GM19239 (cell line): Measurements from ENCODE around the gene GDPD5.

Experiments
- DNase-seq: peaks from one replicate; pipeline ENCODE4 v3.0.0; 2011; ENCODE audit warnings: low spot score; ENCODE audit not compliant: insufficient read length
- FAIRE-seq: peaks from 2 replicates; lab custom pipeline; 2011; peaks lifted over from hg19 to GRCh38; lab: Jason Lieb, UNC

The GDPD5 gene

GRCh38 chr11:75434886-75435570 is 90.7 kb downstream of the GDPD5 start:
- FAIRE-seq (no peak), DNase-seq (no peak)

GRCh38 chr11:75434051-75434450 is 91.7 kb downstream of the GDPD5 start:
- FAIRE-seq (no peak), DNase-seq (no peak)

GRCh38 chr11:75433443-75433842 is 92.3 kb downstream of the GDPD5 start:
- no peak for FAIRE-seq
- no peak for DNase-seq

- FAIRE-seq (no peak), DNase-seq (no peak)
Measured at GRCh38 chr11:75432911-75433321, 92.8 kb downstream of the GDPD5 start, which contains the start of gene KLHL35. Gene KLHL35, minus strand, starts transcription at chr11:75433203. Its CDS starts 2,574 bp downstream, at chr11:75430629.

GRCh38 chr11:75431533-75432525 is 93.9 kb downstream of the GDPD5 start:
- DNase-seq (no peak), FAIRE-seq (no peak)

GRCh38 chr11:75430714-75431532 is 94.8 kb downstream of the GDPD5 start:
- FAIRE-seq (no peak), DNase-seq (no peak)

- no peak for FAIRE-seq
Measured at GRCh38 chr11:75429902-75430713, 95.6 kb downstream of the GDPD5 start.

GRCh38 chr11:75429641-75429901 is 96.2 kb downstream of the GDPD5 start:
- DNase-seq (no peak), FAIRE-seq (no peak)

More at GRCh38 chr11:75429902-75430713, 95.6 kb downstream of the GDPD5 start:
- DNase-seq = no peak

- FAIRE-seq = no peak
- DNase-seq = no peak
Measured at GRCh38 chr11:75428989-75429640, 96.6 kb downstream of the GDPD5 start.

- DNase-seq (peak; percentile 79), FAIRE-seq (no peak)
Measured at GRCh38 chr11:75428281-75428724, 97.4 kb downstream of the GDPD5 start.

- FAIRE-seq (no peak), DNase-seq (no peak)
Measured at GRCh38 chr11:75427181-75427580, 98.6 kb downstream of the GDPD5 start.

- DNase-seq (no peak), FAIRE-seq (no peak)
Measured at GRCh38 chr11:75426720-75427086, 99.0 kb downstream of the GDPD5 start.

GRCh38 chr11:75425422-75425821 is 100.3 kb downstream of the GDPD5 start:
- FAIRE-seq = no peak
- no peak for DNase-seq

GRCh38 chr11:75424396-75424795 is 101.3 kb downstream of the GDPD5 start:
- FAIRE-seq (no peak), DNase-seq (no peak)

- no peak for FAIRE-seq
- DNase-seq = no peak
Measured at GRCh38 chr11:75423721-75424120, 102.0 kb downstream of the GDPD5 start.

- no peak for DNase-seq
- no peak for FAIRE-seq
Measured at GRCh38 chr11:75422248-75423231, 103.2 kb downstream of the GDPD5 start.

GRCh38 chr11:75421902-75422247 is 103.9 kb downstream of the GDPD5 start:
- no peak for DNase-seq
- no peak for FAIRE-seq

GRCh38 chr11:75421035-75421602 is 104.6 kb downstream of the GDPD5 start:
- FAIRE-seq = no peak
- no peak for DNase-seq
